GM19328 (cell line): ENCODE results near the gene LBX1.
"Not testable (repeated sequence)": the region's sequence is repeated elsewhere in the genome, so short reads cannot be mapped to it uniquely, and the experiment has no call there.

ENCODE experiments used
- ATAC-seq: cut with Tn5 transposase; IDR thresholded peaks from one replicate; pipeline ENCODE4 v1.9.1; 2021; ENCODE audit warnings: mild to moderate bottlenecking, moderate library complexity; ENCODE audit not compliant: unreplicated experiment

The LBX1 gene

GRCh38 chr10:101215397-101216206 is 13.7 kb downstream of the LBX1 start:
- no peak for ATAC-seq

- ATAC-seq = no peak
Measured at GRCh38 chr10:101214446-101215396, 14.5 kb downstream of the LBX1 start.

- ATAC-seq = no peak
Measured at GRCh38 chr10:101208543-101208942, 20.7 kb downstream of the LBX1 start.

- ATAC-seq = no peak
Measured at GRCh38 chr10:101207026-101207425, 22.2 kb downstream of the LBX1 start.

- not testable (repeated sequence) for ATAC-seq
Measured at GRCh38 chr10:101202667-101203066, 26.6 kb downstream of the LBX1 start.

GRCh38 chr10:101198326-101198977 is 30.8 kb downstream of the LBX1 start:
- ATAC-seq = not testable (repeated sequence)

- no peak for ATAC-seq
Measured at GRCh38 chr10:101195921-101196320, 33.3 kb downstream of the LBX1 start.

GRCh38 chr10:101189461-101190401 is 39.5 kb downstream of the LBX1 start:
- no peak for ATAC-seq

GRCh38 chr10:101188942-101189341 is 40.3 kb downstream of the LBX1 start:
- ATAC-seq = no peak

- no peak for ATAC-seq
Measured at GRCh38 chr10:101183458-101184183, 45.6 kb downstream of the LBX1 start.

- no peak for ATAC-seq
Measured at GRCh38 chr10:101182936-101183335, 46.3 kb downstream of the LBX1 start.
